Gastrocnemius medialis (tissue), 4 donors: ENCODE data around the gene PLK1. TPM values are rescaled to one million over a fixed set of nuclear protein-coding genes. Genes with fewer than 3 reads are reported as not detected.
"Not testable (repeated sequence)": the region's sequence is repeated elsewhere in the genome, so short reads cannot be mapped to it uniquely, and the experiment has no call there.

ENCODE experiments used
- ATAC-seq, 2 donors: fragments of 150-250 bp; one replicate each; pipeline ENCODE4 v1.9.1; 2016
- DNase-seq, 2 donors: peaks; one replicate each; pipeline ENCODE4 v3.0.0-alpha.2; 2019
- H3K27ac ChIP-seq, 4 donors: fragments of 200-600 bp; sonication (generic); 1 replicate in 1 of 4; 2 replicates in 3 of 4; pipeline ENCODE4 v1.5.1; 2016 to 2018; ENCODE audit warnings: mild to moderate bottlenecking in 2 of 4, moderate library complexity in 1 of 4
- H3K27me3 ChIP-seq, 3 donors: fragments of 200-600 bp; sonication (generic) in 2 of 3; 1 replicate in 1 of 3; 2 replicates in 2 of 3; pipeline versions ENCODE4 v1.5.1 to v1.6.0; 2016 to 2019; ENCODE audit warnings: mild to moderate bottlenecking in 1 of 3, moderate library complexity in 1 of 3
- H3K36me3 ChIP-seq, 2 donors: fragments of 200-600 bp; sonication (generic) in 1 of 2; one replicate each; pipeline ENCODE4 v1.5.1; 2017 to 2018
- H3K4me1 ChIP-seq, 2 donors: fragments of 200-600 bp; sonication (generic) in 1 of 2; one replicate each; pipeline ENCODE4 v1.5.1; 2016 to 2017; ENCODE audit warnings: mild to moderate bottlenecking in 2 of 2
- H3K4me3 ChIP-seq, 4 donors: fragments of 200-600 bp; sonication (generic) in 3 of 4; 1 replicate in 1 of 4; 2 replicates in 3 of 4; pipeline ENCODE4 v1.5.1; 2016 to 2019; ENCODE audit warnings: mild to moderate bottlenecking in 2 of 4
- H3K9me3 ChIP-seq, 3 donors: fragments of 200-600 bp; sonication (generic) in 2 of 3; 1 replicate in 1 of 3; 2 replicates in 2 of 3; pipeline ENCODE4 v1.5.1; 2016 to 2019
- POLR2A ChIP-seq, 2 donors: fragments of 450-650 bp; IDR thresholded peaks; one replicate each; pipeline ENCODE4 v1.6.1; 2017; ENCODE audit warnings: antibody characterized with exemption in 2 of 2, mild to moderate bottlenecking in 2 of 2, moderate library complexity in 2 of 2
- in situ Hi-C, 4 donors: fragments of 200-750 bp; cut with MboI; loops; one replicate each; pipeline versions ENCODE4 v1.15.0 to v1.8.0; 2017; ENCODE audit warnings: low sequenced_read_pairs in 4 of 4
- intact Hi-C: fragments of 100-400 bp; cut with DNase I; formaldehyde crosslinking; loops from one replicate; pipeline ENCODE4 v1.15.1; 2023; ENCODE audit warnings: low total_unique reads
- total RNA-seq, 4 donors: library from RNA; depleted of rRNA; stranded (reverse); fragments of >200 nt; gene quantifications; one replicate each; pipeline versions ENCODE4 v1.1.0 to v1.2.3, GENCODE V29; 2016
- TF ChIP-seq, protein P1 (sequence below), 5 experiments: fragments of 450-650 bp in 3 of 5; fragments of 200-600 bp in 2 of 5; sonication (generic) in 2 of 5; IDR thresholded peaks in 4 of 5; conservative IDR thresholded peaks in 1 of 5; 1 replicate in 4 of 5; 2 replicates in 1 of 5; pipeline ENCODE4 v1.5.1; 2016 to 2019; ENCODE audit warnings: antibody characterized with exemption in 5 of 5, mild to moderate bottlenecking in 3 of 5, moderate library complexity in 3 of 5

The PLK1 gene
- 1 to 10 TPM in 2 of 4 donors, under 1 TPM in 2; 0.05 to 6.2 (median 0.91) TPM for total RNA-seq

- TF ChIP-seq, protein P1, sequence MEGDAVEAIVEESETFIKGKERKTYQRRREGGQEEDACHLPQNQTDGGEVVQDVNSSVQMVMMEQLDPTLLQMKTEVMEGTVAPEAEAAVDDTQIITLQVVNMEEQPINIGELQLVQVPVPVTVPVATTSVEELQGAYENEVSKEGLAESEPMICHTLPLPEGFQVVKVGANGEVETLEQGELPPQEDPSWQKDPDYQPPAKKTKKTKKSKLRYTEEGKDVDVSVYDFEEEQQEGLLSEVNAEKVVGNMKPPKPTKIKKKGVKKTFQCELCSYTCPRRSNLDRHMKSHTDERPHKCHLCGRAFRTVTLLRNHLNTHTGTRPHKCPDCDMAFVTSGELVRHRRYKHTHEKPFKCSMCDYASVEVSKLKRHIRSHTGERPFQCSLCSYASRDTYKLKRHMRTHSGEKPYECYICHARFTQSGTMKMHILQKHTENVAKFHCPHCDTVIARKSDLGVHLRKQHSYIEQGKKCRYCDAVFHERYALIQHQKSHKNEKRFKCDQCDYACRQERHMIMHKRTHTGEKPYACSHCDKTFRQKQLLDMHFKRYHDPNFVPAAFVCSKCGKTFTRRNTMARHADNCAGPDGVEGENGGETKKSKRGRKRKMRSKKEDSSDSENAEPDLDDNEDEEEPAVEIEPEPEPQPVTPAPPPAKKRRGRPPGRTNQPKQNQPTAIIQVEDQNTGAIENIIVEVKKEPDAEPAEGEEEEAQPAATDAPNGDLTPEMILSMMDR (IDR thresholded peaks at IDR 0.05 in 4 of 5, conservative IDR thresholded peaks at IDR 0.05 in 1 of 5), result peak in 2 of 5 experiments; percentile 21 to 42
- no peak for TF ChIP-seq POLR2A (IDR thresholded peaks at IDR 0.05)
- intact Hi-C loops (no loop called here), in situ Hi-C loops (no loop called here)
- peak; percentile 23 to 39 for DNase-seq
- Histone ChIP-seq H3K4me1 (peaks cover 5 to 8% of the 10 kb centered on the region in 2 donors), H3K9me3 (no peaks in the 10 kb centered on the region), H3K4me3 (peak within 1 kb of the TSS; percentile 59 to 75 (median 65)), H3K27ac (no peak within 1 kb of the TSS), H3K36me3 (peaks cover 0 to 27% of the 10 kb centered on the region in 2 donors), H3K27me3 (no peaks in the 10 kb centered on the region)
- ATAC-seq, result peak; percentile 79 to 82
Observed at GRCh38 chr16:23678430-23679273, at the start of gene PLK1. Gene PLK1, plus strand, starts transcription at chr16:23678889. Its CDS starts 44 bp downstream, at chr16:23678933.

- Histone ChIP-seq H3K36me3 (peaks cover 0 to 46% of the 10 kb centered on the region in 2 donors), H3K4me3 (no peak overlapping the region), H3K27ac (no peak overlapping the region), H3K4me1 (no peaks in the 10 kb centered on the region), H3K9me3 (no peaks in the 10 kb centered on the region), H3K27me3 (no peaks in the 10 kb centered on the region)
- in situ Hi-C loops (loop anchor here in 1 of 4 donors (25.0 kb wide), 1 partner anchor 408 kb away; no protein-coding TSS in a partner anchor), intact Hi-C loops (no loop called here)
- TF ChIP-seq POLR2A (IDR thresholded peaks at IDR 0.05), result no peak
- TF ChIP-seq, protein P1 (IDR thresholded peaks at IDR 0.05 in 4 of 5, conservative IDR thresholded peaks at IDR 0.05 in 1 of 5), result no peak
- no peak for DNase-seq
- ATAC-seq, result no peak
Observed at GRCh38 chr16:23629516-23629915, 49.2 kb upstream of the PLK1 start.

DNA sequence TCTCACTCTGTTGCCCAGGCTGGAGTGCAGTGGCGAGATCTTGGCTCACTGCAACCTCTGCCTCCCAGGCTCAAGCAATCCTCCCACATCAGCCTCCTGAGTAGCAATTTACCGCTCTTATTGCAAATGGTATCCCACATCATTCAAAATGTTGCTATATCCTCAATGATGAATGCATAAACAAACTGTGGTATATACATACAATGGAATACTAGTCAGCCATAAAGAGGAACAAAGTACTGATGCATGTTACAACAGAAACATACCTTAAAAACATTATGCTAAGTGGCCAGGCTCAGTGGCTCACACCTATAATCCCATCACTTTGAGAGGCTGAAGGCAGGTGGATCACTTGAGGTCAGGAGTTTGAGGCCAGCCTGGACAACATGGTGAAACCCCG, 46.8 kb upstream of the PLK1 start:
- H3K4me3 ChIP-seq, H3K4me1 ChIP-seq, H3K27me3 ChIP-seq, H3K9me3 ChIP-seq, ATAC-seq, intact Hi-C loops, H3K27ac ChIP-seq, DNase-seq: not testable (repeated sequence)
- in situ Hi-C loops, result loop anchor here in 1 of 4 donors (25.0 kb wide), 1 partner anchor 405 kb away; no protein-coding TSS in a partner anchor
- H3K36me3 ChIP-seq, result peaks cover 0 to 39% of the 10 kb centered on the region in 2 donors

DNA sequence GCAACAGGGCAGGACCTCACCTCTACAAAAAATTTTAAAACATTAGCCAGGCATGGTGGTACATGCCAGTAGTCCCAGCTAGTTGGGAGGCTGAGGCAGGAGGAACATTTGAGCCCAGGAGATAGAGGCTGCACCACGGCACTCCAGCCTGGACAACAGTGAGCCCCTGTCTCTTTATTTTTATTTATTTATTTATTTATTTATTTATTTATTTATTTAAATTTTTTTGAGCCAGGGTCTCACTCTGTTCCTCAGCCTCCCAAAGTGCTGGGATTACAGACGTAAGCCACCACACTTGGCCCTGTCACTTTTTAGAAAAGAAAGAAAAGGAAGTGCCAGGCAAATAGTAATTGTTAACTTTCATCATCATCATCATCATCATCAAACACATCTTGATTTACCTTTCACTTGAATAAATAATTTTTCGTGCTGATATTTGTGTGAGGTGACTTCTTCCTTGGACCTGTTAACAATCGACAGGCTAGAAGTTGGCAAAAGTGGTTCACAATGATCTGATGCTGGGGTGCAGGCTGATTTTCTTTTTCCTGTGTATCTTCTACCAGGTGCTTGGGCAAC, 44.1 kb upstream of the PLK1 start:
- Histone ChIP-seq H3K4me3 (no peak overlapping the region), H3K36me3 (peaks cover 0 to 31% of the 10 kb centered on the region in 2 donors), H3K27me3 (no peaks in the 10 kb centered on the region), H3K4me1 (peaks cover 0 to 2% of the 10 kb centered on the region in 2 donors), H3K9me3 (no peaks in the 10 kb centered on the region), H3K27ac (no peak overlapping the region)
- no peak for ATAC-seq
- intact Hi-C loops, result no loop called here
- TF ChIP-seq POLR2A (IDR thresholded peaks at IDR 0.05), result no peak
- TF ChIP-seq, protein P1 (IDR thresholded peaks at IDR 0.05 in 4 of 5, conservative IDR thresholded peaks at IDR 0.05 in 1 of 5), result no peak
- in situ Hi-C loops, result loop anchor here in 1 of 4 donors (25.0 kb wide), 1 partner anchor 403 kb away; no protein-coding TSS in a partner anchor
- no peak for DNase-seq

DNA sequence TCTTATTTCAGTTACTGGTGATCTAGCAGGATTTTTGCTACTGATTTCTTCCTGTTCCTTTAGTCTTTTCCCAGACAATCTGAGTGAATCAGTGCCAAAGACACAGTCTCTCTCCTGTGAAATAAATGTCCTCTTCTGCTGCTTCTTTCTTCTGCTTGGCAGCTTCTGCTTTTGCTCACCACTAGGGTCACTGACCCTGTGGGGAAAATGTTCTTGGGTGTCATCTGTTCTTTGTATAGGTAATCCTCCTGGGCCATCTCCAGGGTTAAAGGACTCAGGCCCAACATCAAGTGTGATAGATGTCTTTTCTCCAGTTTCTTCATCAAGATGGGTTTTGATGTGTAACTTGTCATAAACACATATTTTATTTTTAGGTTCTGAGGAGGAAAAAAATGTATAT, 42.7 kb upstream of the PLK1 start:
- Histone ChIP-seq H3K36me3 (peaks cover 0 to 23% of the 10 kb centered on the region in 2 donors), H3K4me3 (no peak overlapping the region), H3K9me3 (no peaks in the 10 kb centered on the region), H3K4me1 (peaks cover 11 to 13% of the 10 kb centered on the region in 2 donors), H3K27ac (no peak overlapping the region), H3K27me3 (no peaks in the 10 kb centered on the region)
- ATAC-seq, result no peak
- in situ Hi-C loops (loop anchor here in 1 of 4 donors (25.0 kb wide), 1 partner anchor 401 kb away; no protein-coding TSS in a partner anchor), intact Hi-C loops (no loop called here)
- no peak for DNase-seq
- TF ChIP-seq, protein P1 (IDR thresholded peaks at IDR 0.05 in 4 of 5, conservative IDR thresholded peaks at IDR 0.05 in 1 of 5), result no peak
- TF ChIP-seq POLR2A (IDR thresholded peaks at IDR 0.05), result no peak
